ENCODE results near the gene BMP2K. TPM values are rescaled to one million over a fixed set of nuclear protein-coding genes. Genes with fewer than 3 reads are reported as not detected.

BMP2K gene
- 62.2 and 79.6 TPM in 2 replicates for total RNA-seq

DNA sequence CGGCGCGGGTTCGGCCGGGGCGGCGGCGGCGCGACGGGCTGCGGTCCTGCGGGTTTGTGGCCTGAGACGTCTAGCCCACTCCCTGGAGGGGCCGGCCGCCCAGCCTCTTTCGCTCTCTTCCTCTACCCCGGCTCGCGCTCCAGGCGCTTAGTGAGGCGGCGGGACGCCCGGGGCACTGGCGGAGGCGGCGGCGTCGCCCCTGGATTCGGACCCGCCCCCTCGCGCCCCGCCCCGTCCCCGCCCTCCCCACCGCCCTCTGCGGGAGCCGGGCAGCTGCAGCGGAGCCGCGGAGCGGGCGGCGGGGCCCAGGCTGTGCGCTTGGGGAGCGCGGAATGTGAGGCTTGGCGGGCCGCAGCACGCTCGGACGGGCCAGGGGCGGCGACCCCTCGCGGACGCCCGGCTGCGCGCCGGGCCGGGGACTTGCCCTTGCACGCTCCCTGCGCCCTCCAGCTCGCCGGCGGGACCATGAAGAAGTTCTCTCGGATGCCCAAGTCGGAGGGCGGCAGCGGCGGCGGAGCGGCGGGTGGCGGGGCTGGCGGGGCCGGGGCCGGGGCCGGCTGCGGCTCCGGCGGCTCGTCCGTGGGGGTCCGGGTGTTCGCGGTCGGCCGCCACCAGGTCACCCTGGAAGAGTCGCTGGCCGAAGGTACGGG is at the start of gene BMP2K:
Gene BMP2K, plus strand, starts transcription at position 272 of the 650 bp plus-strand sequence. Its CDS starts 194 bp downstream, at position 466.

DNA sequence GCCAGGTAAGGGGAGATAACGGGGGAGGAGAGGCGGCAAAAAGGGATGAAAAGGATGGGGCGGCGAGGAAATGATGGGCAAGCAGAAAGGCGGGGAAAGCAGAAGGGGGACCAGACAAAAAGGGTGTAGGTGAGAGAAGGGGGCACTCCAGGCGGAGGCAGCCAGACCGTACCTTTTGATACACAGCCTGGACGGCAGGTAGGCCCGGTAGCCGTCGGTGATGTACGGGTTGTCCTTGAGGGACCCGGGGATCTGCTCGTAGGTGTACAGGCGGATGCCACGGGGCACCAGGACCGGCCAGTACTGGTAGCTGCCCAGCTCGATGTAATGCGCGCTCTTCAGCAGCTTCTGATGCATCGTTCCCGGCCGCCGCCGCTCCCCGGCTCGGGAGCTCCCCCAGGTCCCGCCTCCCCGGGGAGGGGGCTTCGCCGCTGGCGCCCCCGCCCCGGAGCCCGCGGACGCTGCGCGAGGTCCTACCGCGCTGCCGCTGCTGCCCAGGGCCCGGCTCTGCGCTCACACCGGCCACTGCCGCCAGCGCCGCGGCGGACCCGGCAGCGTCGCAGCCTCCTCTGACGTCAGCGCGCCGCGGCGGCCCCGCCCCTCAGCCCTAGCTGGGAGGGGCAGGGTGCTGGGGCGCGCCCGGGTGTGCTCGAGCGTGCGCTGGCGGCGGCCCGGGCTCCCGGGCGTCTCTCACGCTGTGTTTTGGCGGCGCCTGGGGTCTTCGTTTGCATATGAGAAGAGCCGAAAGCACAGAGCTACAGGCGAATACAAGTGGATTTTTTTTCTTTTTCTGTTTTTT is 162.9 kb downstream of the BMP2K start, which contains the start of gene PAQR3:
Gene PAQR3, minus strand, starts transcription at position 571 of the 799 bp plus-strand sequence. Its CDS starts 214 bp downstream, at position 357.

Other genes starting within 250 kb of the BMP2K start
- gene ANXA3, start 224.6 kb upstream of the BMP2K start, total RNA-seq, result 350 and 1,826 TPM in 2 replicates
- gene PAQR3, start 163.1 kb downstream of the BMP2K start, total RNA-seq, result 26.7 and 27.3 TPM in 2 replicates